HCT116 (cell line): ENCODE results near the gene LYSMD3.

Experiments used
- CTCF ChIP-seq, 3 experiments: fragments of 200-600 bp in 1 of 3; sonication (generic) in 1 of 3; IDR thresholded peaks in 2 of 3; conservative IDR thresholded peaks in 1 of 3; 2 replicates each; pipeline ENCODE4 v1.5.1; 2012 to 2017; ENCODE audit warnings: low read depth in 2 of 3, low read length in 2 of 3, antibody characterized with exemption in 1 of 3, borderline replicate concordance in 1 of 3, control low read depth in 1 of 3, mild to moderate bottlenecking in 1 of 3, mixed read lengths in 1 of 3, mixed run types in 1 of 3, moderate library complexity in 1 of 3; ENCODE audit not compliant: insufficient read depth in 1 of 3
- EZH2 ChIP-seq: fragments of 200-600 bp; sonication (generic); IDR thresholded peaks from 2 replicates; pipeline ENCODE4 v1.6.1; 2017; ENCODE audit warnings: antibody characterized with exemption, mixed run types
- POLR2A ChIP-seq: IDR thresholded peaks from 2 replicates; pipeline ENCODE4 v1.7.0; 2011; ENCODE audit warnings: borderline replicate concordance; ENCODE audit not compliant: insufficient read depth, insufficient read length; ENCODE audit errors: extremely low read depth
- RAD21 ChIP-seq: IDR thresholded peaks from 2 replicates; pipeline ENCODE4 v1.6.1; 2012; ENCODE audit warnings: low read depth, mild to moderate bottlenecking
- SIN3A ChIP-seq: IDR thresholded peaks from 2 replicates; pipeline ENCODE4 v1.6.1; 2012; ENCODE audit warnings: low read depth
- ZBTB33 ChIP-seq: IDR thresholded peaks from 2 replicates; pipeline ENCODE4 v1.6.1; 2011; ENCODE audit warnings: mild to moderate bottlenecking, low read length, moderate library complexity; ENCODE audit not compliant: insufficient replicate concordance; ENCODE audit errors: extremely low read depth
- TF ChIP-seq, protein P1 (sequence below): IDR thresholded peaks from 2 replicates; pipeline ENCODE4 v1.6.1; 2012; ENCODE audit warnings: low read depth

DNA sequence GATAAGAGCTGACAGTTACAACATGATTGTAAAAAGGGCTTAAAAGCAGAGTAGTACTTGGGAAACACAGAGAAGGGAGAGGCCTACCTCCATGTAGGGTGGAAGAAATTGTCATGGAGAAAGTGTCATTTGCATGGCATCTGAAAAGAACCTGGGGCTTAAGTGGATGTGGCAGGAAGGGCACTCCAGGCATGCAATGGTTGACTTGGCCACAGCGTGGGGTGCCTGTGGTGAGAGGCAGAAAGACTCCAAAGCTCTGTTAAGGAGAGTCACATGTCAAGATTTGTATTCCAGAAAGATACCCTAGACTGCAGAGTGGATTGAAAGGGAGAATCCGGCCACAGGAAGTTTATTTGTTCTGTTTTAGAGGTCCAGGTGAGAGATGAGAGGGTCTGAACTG lies 52.3 kb downstream of the LYSMD3 start:
- TF ChIP-seq POLR2A (no peak), SIN3A (no peak), EZH2 (no peak), CTCF (IDR thresholded peaks at IDR 0.05 in 2 of 3, conservative IDR thresholded peaks at IDR 0.05 in 1 of 3; ENCODE audit: borderline replicate concordance in 1 of 3, insufficient read depth in 1 of 3, low read depth in 2 of 3, low read length in 2 of 3) (no peak), ZBTB33 (no peak), RAD21 (no peak)
- TF ChIP-seq, protein P1, sequence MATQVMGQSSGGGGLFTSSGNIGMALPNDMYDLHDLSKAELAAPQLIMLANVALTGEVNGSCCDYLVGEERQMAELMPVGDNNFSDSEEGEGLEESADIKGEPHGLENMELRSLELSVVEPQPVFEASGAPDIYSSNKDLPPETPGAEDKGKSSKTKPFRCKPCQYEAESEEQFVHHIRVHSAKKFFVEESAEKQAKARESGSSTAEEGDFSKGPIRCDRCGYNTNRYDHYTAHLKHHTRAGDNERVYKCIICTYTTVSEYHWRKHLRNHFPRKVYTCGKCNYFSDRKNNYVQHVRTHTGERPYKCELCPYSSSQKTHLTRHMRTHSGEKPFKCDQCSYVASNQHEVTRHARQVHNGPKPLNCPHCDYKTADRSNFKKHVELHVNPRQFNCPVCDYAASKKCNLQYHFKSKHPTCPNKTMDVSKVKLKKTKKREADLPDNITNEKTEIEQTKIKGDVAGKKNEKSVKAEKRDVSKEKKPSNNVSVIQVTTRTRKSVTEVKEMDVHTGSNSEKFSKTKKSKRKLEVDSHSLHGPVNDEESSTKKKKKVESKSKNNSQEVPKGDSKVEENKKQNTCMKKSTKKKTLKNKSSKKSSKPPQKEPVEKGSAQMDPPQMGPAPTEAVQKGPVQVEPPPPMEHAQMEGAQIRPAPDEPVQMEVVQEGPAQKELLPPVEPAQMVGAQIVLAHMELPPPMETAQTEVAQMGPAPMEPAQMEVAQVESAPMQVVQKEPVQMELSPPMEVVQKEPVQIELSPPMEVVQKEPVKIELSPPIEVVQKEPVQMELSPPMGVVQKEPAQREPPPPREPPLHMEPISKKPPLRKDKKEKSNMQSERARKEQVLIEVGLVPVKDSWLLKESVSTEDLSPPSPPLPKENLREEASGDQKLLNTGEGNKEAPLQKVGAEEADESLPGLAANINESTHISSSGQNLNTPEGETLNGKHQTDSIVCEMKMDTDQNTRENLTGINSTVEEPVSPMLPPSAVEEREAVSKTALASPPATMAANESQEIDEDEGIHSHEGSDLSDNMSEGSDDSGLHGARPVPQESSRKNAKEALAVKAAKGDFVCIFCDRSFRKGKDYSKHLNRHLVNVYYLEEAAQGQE: no peak
